A673 (cell line): ENCODE measurements around the gene SCMH1. TPM values are rescaled to one million over a fixed set of nuclear protein-coding genes. Genes with fewer than 3 reads are reported as not detected.

ENCODE experiments used
- BruUV-seq: library from RNA; stranded (reverse); fragments of 400-500 nt; replicated peaks from 2 replicates; lab custom pipeline; 2021; lab: Mats Ljungman, UMichigan
- CTCF ChIA-PET: fragments of 300-600 bp; sonication (Branson Sonifier 250); formaldehyde crosslinking; loops from one replicate; lab custom pipeline; 2022; ENCODE audit warnings: antibody characterized with exemption; lab: Charles Lee
- POLR2A ChIA-PET: fragments of 300-600 bp; sonication (Branson Sonifier 250); formaldehyde crosslinking; loops from one replicate; lab custom pipeline; 2022; ENCODE audit warnings: antibody characterized with exemption; ENCODE audit not compliant: low non-redundant PET; lab: Charles Lee
- DNase-seq: peaks from one replicate; pipeline ENCODE4 v3.0.0-alpha.2; 2015; ENCODE audit warnings: low spot score
- H3K27ac ChIP-seq: fragments of 200-600 bp; sonication (generic); 2 replicates; pipeline ENCODE4 v1.5.1; 2016; ENCODE audit warnings: mixed run types, low read depth, mild to moderate bottlenecking, mixed read lengths, antibody characterized with exemption, low read length; ENCODE audit not compliant: poor library complexity, severe bottlenecking
- H3K27me3 ChIP-seq: fragments of 200-600 bp; sonication (generic); replicated peaks from 2 replicates; pipeline ENCODE4 v1.6.1; 2017; ENCODE audit warnings: mixed run types, low read depth, mild to moderate bottlenecking, mixed read lengths, antibody characterized with exemption, low read length; ENCODE audit not compliant: insufficient read depth, poor library complexity
- H3K36me3 ChIP-seq: fragments of 200-600 bp; sonication (generic); 2 replicates; pipeline ENCODE4 v1.6.1; 2016; ENCODE audit warnings: mixed run types, mild to moderate bottlenecking, mixed read lengths, antibody characterized with exemption, low read length; ENCODE audit not compliant: insufficient read depth, poor library complexity, severe bottlenecking
- H3K4me1 ChIP-seq: fragments of 200-600 bp; sonication (generic); 2 replicates; pipeline ENCODE4 v1.6.1; 2017; ENCODE audit warnings: mixed run types, mild to moderate bottlenecking, mixed read lengths, antibody characterized with exemption, low read length; ENCODE audit not compliant: insufficient read depth, poor library complexity, severe bottlenecking
- H3K4me3 ChIP-seq: fragments of 200-600 bp; sonication (generic); 2 replicates; pipeline ENCODE4 v1.5.1; 2016; ENCODE audit warnings: low read depth, mixed run types, mild to moderate bottlenecking, mixed read lengths, low read length; ENCODE audit not compliant: poor library complexity, severe bottlenecking
- H3K9me3 ChIP-seq: fragments of 200-600 bp; sonication (generic); 2 replicates; pipeline ENCODE4 v1.6.1; 2016; ENCODE audit warnings: mixed run types, low read depth, mild to moderate bottlenecking, mixed read lengths, antibody characterized with exemption, low read length; ENCODE audit not compliant: poor library complexity, severe bottlenecking
- EZH2 ChIP-seq: fragments of 200-600 bp; sonication (generic); IDR thresholded peaks from 2 replicates; pipeline ENCODE4 v1.6.1; 2017; ENCODE audit warnings: borderline replicate concordance, low read depth, mild to moderate bottlenecking, mixed read lengths, antibody characterized with exemption, low read length; ENCODE audit not compliant: poor library complexity, severe bottlenecking
- intact Hi-C: fragments of 100-400 bp; cut with micrococcal nuclease; formaldehyde crosslinking; loops from one replicate; pipeline ENCODE4 v1.10.0; 2022; ENCODE audit not compliant: unreplicated experiment
- total RNA-seq: library from RNA; stranded (reverse); gene quantifications from 2 replicates; pipeline ENCODE4 v1.2.3, GENCODE V29; 2021
- TF ChIP-seq, protein P1 (sequence below): fragments of 300-800, 200-600 bp; sonication (generic); conservative IDR thresholded peaks from 2 replicates; pipeline ENCODE4 v1.5.1; 2017; ENCODE audit warnings: low read depth, mild to moderate bottlenecking, antibody characterized with exemption, low read length, moderate library complexity, mixed read lengths

SCMH1 gene
- total RNA-seq, 1 experiment from 2014 or later, result 30.4 TPM

DNA sequence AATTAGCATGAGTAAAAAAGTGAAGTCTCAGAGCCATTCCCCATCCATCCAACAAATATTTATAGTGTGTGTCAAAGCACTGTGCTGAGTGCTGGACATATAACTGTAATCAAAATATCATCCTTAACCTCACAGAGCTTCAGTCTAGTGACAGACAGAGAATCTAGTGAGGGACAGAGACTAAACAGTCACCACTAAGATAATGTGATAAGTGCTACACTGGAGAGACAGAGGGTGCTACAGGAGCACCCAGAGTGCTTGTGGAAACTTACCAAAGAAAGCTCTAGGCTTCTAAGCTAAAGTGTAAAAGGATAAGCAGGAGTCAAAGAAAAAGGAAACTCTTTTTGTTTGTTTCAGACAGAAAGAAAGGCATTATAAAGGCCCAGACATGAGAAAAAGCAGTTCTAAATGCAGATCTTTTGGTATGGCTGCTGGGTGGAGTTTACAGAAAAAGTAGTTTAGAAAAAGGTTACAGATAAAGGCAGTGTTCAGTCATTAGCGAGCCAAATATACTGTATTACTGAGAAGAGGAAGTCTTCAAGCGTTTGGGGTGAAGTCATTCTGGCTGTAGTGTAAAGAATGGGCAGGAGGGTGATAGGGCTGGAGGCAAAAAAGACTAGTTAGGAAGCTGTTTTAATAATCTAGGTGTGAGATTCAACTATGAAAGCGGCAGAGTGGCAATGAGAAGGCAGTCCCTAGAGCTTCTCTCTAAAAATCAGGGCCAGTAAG lies 83.8 kb downstream of the SCMH1 start:
- Histone ChIP-seq H3K4me1 (no peaks in the 10 kb centered on the region), H3K27ac (no peak overlapping the region), H3K4me3 (no peak overlapping the region), H3K9me3 (no peaks in the 10 kb centered on the region), H3K27me3 (no peaks in the 10 kb centered on the region), H3K36me3 (no peaks in the 10 kb centered on the region)
- TF ChIP-seq EZH2, result no peak
- TF ChIP-seq, protein P1, sequence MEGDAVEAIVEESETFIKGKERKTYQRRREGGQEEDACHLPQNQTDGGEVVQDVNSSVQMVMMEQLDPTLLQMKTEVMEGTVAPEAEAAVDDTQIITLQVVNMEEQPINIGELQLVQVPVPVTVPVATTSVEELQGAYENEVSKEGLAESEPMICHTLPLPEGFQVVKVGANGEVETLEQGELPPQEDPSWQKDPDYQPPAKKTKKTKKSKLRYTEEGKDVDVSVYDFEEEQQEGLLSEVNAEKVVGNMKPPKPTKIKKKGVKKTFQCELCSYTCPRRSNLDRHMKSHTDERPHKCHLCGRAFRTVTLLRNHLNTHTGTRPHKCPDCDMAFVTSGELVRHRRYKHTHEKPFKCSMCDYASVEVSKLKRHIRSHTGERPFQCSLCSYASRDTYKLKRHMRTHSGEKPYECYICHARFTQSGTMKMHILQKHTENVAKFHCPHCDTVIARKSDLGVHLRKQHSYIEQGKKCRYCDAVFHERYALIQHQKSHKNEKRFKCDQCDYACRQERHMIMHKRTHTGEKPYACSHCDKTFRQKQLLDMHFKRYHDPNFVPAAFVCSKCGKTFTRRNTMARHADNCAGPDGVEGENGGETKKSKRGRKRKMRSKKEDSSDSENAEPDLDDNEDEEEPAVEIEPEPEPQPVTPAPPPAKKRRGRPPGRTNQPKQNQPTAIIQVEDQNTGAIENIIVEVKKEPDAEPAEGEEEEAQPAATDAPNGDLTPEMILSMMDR, result no peak
- BruUV-seq, result no TSS peak
- intact Hi-C loops, result no loop called here
- no peak for DNase-seq
- ChIA-PET POLR2A (no interaction called here), CTCF (no interaction called here)

DNA sequence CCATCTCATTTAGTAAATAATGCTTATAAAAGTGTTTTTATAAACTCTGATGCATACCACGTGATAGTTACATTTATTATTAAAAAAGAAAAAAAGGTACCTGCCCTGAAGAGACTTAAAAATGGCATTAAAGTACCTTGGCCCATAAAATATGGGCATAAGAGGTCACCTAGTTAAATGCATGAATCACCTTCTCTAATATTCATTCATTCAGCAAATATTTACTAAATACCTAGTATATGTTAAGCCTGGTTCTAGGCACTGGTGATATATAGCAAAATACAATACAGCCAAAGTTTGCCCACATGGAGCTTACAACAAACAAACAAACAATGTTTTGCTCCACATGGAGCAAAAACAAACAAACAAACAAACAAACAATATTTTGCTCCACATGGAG lies 87.0 kb downstream of the SCMH1 start:
- BruUV-seq, result no TSS peak
- ChIA-PET CTCF (interaction anchor here (0.7 kb wide), 1 partner anchor 35 kb away, joined by 13 read pairs; no protein-coding TSS in a partner anchor), POLR2A (no interaction called here)
- Histone ChIP-seq H3K27me3 (no peaks in the 10 kb centered on the region), H3K36me3 (peaks cover 6% of the 10 kb centered on the region), H3K4me3 (no peak overlapping the region), H3K9me3 (no peaks in the 10 kb centered on the region), H3K4me1 (peaks cover 13% of the 10 kb centered on the region), H3K27ac (no peak overlapping the region)
- TF ChIP-seq EZH2, result no peak
- TF ChIP-seq, protein P1, result no peak
- no peak for DNase-seq
- intact Hi-C loops, result no loop called here

DNA sequence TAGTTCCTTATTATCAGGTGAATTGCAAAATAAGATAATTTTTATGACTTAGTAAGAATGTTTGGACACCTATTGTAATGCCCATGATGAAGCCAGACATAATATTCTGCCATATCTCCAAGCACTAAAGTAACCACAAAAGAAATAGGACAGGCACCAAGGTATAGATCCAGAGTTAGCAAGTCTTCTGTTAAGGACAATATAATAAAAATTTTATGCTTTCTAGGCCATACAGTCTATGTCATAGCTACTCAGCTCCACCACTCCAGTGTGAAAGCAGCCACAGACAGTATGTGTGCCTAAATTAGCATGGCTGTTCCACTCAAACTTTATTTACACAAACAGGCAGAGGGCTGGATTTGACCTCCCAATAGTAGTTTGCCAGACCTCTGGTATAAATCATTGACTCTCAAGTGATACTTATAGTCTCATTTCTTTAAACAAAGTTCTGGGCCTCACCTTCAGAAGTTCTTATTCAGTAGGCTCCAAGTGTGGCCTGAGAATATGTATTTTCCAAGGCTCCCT lies 88.3 kb downstream of the SCMH1 start:
- Histone ChIP-seq H3K4me1 (peaks cover 13% of the 10 kb centered on the region), H3K4me3 (no peak overlapping the region), H3K9me3 (no peaks in the 10 kb centered on the region), H3K36me3 (peaks cover 11% of the 10 kb centered on the region), H3K27ac (no peak overlapping the region), H3K27me3 (no peaks in the 10 kb centered on the region)
- BruUV-seq, result no TSS peak
- intact Hi-C loops, result no loop called here
- DNase-seq, result no peak
- TF ChIP-seq EZH2, result no peak
- TF ChIP-seq, protein P1, result no peak
- CTCF ChIA-PET, result no interaction called here
- POLR2A ChIA-PET, result no interaction called here
